GM21526 (cell line): ENCODE data around the gene ACACA.
"Not testable (repeated sequence)": the region's sequence is repeated elsewhere in the genome, so short reads cannot be mapped to it uniquely, and the experiment has no call there.

ENCODE experiments used
- ATAC-seq: cut with Tn5 transposase; IDR thresholded peaks from one replicate; pipeline ENCODE4 v1.9.1; 2021; ENCODE audit warnings: moderate library complexity; ENCODE audit not compliant: unreplicated experiment, low FRiP score

ACACA gene

DNA sequence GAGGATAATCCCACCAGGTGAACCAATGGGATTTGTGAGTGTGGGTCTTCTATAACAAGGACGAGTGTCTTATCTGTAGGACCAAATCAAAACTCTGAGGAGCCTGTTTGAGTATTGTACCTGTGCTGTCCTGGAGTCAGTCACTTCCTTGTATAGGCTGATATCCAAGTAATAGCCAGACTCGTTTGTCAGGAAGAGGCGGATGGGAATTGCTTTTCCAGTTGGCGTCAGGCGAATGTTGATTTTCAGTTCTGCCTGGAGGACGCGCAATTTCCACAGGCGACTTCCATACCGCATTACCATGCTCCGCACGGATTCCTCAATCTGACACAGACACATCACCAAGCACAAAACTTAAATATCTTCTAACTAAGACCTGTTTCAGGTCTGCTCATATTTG lies 218.5 kb downstream of the ACACA start:
- no peak for ATAC-seq

DNA sequence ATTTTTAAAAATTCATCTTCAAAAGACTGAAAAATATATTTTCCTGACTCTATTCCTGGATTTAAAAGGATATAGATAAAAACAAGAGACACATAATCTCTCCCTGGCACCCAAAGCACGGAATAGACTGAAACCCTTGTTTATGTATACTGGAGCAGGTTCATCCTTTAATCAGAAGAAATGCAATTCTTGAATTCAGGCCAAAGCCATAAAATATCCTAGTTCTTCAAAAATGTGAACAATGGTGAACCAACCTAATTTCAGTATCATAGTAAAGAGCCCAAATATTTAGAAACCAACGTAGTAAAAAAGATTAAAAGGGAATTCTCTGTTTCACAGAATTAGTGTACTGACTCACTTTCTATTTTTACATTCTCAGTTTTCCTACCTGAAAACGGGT lies 219.4 kb downstream of the ACACA start:
- ATAC-seq, result no peak

DNA sequence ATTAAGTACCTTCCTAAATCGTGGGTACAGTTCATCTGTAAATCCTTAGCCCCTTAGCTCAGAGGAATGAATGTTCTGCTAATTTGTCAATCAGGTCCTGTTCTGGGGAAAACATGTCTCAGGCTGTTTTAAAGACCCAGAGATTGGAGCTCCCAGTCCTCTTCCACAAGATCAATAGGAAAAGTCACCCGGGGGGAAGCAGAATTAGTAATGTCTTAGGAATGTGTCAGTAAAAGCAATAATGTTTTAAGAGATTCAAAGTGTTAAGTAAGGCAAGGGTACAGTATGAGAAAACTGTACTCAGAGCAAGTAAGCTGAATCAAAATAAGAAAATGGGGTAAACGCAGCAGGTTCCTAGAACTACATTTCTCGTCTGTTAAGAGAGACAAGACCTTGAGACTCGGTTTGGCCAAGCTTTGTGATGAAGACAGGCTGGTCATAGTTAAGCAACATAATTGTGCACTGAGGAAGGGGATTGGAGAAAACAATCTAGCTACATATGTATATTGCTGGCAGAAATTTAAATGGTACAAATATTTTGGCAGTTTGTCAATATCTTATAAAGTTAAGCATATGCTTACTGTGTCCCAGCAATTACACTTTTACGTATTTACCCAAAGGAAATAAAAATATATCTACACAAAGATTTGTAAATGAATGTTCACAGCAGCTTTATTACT lies 223.7 kb downstream of the ACACA start:
- ATAC-seq, result no peak

DNA sequence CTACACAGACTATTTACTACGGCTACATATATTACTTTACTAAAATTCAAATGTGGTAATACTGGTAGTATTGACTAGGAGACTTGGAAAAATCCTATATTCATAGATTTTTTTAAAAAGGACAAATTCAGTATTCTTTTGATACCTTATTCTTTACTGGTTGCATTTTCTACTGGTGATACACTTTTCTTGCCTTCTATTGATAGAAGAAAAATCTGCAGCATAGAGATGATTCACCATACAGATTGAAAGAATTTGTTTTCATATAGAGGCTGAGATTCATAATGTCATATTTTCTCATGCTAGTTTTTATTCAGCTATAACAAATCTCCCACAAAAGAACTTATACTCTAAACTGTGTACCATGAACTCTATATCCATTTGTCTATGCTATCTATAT lies 226.3 kb downstream of the ACACA start:
- ATAC-seq, result no peak

DNA sequence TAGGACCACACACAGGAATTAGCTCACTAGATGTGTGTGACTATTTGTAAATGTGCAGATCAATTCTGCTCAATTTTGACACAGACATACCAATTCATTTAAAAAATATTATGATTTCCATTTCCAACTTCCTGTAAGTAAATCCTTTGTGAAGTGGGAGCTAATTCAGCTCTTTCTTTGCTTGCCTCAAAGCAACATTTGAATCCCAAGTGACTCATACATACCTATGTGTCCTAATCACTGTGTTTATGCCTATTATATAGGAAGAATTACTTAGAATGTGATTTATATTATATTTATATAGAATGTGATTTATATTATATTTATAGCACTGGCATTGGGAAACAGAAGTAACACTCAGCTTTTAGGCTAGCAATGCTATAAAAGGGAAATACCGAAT lies 226.7 kb downstream of the ACACA start:
- no peak for ATAC-seq

DNA sequence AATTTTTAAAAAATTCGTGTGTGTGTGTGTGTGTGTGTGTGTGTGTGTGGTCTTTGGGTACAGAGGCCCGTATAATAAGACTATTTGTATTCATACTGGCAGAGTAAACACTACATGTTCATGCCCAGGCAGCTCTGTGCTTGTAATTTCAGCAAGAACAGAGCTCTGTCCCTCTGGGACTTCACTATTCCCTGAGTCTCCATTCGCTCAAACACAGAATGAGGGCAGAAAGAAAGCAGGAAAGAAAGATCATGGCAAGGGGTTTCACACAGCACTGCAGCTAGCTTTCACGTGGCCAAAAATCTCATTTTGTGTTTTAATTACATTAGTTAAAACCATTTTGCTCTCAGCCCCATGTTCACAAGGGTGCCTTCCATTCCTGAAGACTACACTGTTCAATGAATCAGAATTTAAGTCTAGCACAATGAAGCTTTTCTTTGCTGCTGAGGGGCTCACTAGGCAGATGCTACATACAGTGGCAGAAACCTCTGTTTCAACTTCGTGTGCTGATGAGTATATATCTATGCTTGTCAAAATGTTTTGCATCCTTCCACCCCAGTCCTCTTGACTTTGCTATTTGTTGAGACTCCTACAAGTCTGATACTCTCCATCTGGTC lies 229.3 kb downstream of the ACACA start:
- no peak for ATAC-seq

DNA sequence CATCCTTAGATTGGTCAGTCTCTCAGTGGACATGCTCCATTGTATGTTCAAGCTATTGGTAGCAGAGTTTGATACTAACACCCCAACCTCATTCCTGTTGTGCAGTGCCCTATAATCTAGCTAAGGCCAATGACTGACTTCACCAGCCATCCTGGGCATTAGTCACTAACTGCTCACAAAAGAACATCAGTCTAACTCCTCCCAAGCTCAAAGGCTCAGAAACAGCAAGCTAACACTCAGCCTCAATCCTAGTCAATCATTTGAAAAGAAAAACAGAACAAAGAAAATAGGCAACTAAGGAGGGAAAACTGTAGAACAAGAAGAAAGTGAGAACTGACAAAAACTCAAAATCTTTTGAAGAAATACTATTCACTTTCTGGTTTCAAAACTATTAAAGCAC lies 229.9 kb downstream of the ACACA start:
- ATAC-seq, result no peak

DNA sequence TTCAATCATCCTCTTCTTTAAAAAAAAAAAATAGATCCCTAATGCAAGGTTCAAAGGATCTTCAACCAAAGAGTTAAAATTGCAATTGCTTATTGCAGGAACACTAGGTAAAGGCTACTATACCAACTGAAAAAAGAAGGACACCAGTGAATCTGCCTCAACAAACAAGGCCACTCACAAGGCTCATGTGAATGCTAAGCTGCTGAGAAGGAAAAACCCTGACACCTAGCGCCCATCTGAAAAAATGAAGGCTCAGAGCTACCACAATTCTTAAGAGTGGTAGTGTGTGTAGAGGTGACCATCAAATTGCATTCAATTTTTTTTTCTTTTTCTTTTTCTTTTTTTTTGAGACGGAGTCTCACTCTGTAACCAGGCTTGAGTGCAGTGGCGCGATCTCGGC lies 232.4 kb downstream of the ACACA start:
- no peak for ATAC-seq

DNA sequence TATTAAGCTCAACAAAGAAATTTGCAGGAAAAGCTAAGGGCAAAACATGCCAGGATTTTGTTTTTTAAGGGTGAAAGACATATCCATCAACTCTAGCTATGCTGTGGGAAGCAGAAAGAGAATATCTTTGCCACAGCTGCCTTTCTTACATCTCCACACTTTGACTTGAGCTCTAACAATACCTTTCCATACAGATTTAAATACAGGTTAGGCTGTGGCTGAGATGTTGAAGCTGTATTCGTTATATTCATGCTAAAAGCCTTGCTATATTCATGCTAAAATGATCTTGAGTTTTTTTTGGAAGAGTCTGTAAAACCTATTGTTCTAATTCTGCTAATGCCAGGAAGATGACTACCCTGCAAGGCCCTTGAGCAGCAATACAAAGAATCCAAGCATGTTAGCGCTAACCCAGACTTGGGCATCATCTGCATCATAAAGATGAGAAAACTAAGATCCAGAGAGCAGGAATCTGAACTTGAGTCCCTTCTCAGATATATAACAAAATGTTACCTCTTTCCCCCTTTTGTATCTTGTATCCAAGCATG lies 235.7 kb downstream of the ACACA start:
- ATAC-seq, result no peak

DNA sequence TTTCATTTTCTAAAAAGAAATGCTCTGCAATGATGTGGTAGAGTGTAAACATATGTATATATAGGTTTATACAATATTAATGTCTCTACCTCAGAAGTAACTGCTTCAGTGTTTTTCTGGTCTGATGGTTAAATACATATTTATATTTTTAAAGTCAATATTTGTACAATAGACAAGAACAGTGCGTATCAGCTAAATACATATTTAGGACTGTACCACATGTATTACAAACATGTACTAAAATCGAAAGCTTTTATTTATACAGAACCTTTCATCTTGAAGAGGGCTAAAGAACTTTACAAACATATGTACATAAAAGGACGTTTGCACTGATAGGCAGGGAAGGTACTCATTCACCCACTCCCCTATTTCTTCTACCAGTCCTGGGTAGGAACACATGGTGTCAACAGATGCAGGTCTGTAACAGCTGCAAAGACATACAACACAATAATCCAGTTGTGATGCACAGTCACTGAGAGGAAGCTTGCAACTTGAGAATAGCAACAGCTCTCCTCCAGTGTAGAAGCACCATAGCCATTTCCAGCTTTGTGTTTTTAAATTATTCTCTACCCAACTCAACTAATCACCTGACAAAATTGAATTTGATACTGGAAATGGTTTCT lies 237.8 kb downstream of the ACACA start:
- ATAC-seq, result no peak

DNA sequence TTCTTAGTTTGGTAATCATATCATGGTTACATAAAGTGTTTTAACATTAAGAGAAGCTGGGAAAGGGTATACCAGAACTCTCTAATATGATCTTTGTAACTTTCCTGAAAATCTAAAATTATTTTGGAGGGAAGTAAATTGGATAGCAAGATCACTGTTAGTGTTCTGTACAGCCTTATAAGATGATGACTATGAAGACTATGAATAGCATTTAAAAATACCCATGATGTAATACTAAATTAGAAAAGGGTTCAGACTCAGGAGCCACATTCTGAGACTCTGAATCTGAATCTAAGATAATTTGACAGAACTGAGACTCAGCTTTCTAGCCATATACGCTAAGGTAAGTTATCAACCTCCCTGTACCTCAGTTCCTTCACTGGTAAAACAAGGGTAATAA lies 238.9 kb downstream of the ACACA start:
- no peak for ATAC-seq

DNA sequence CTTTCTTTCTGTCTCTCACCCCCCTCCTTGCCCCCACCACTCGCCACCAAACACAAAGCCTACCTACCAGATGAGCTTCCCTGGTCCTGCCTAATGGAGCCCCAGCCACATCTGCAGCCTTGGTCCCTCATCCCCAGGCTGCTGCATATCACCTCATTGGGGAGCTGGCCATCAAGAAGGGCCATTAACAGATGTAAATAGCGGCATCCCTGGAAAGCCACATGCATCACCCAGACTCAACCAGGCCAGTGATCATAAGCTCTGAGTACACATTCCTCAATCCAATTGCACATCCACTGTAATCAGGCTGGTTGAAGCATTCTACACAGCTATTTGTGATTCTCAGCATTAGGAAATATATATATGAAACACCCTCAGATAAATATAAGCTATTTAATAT lies 242.6 kb downstream of the ACACA start:
- no peak for ATAC-seq

DNA sequence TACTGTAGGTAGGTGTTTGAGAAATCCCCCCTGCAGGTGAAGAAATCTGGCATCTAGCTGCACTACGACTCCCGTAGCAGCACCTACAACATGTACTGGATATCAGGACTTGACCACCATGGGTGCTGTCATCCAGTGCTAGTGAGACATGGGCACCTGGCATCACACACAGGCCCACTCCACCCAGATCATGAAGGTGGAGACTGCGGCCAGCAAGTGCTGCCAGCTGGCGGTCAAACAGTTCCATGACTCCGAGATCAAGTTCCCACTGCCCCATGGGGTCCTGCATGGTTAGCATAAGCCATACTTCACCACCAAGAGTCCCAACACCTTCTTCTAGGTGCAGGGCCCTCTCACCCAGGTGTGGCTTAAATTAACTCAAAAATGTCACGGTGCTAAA lies 243.8 kb downstream of the ACACA start:
- no peak for ATAC-seq

DNA sequence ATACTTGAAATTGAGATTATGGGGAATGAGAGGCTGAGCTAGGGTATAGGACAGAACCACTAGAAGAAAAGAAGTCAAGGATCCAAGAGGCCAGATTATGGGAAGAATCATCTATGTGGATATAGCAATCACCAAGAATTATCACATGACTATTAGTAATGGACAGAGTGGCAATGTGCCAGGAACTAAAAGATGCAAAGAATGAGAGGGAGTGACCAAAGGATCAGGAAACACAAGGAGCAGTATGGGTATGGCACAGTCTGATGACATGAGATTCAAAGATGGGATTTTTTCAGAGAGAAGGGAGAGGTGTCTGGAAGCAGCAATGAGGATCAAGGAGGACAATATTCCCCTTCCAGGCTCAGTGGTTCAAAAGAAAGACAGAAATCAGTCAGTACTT lies 245.7 kb downstream of the ACACA start:
- no peak for ATAC-seq

DNA sequence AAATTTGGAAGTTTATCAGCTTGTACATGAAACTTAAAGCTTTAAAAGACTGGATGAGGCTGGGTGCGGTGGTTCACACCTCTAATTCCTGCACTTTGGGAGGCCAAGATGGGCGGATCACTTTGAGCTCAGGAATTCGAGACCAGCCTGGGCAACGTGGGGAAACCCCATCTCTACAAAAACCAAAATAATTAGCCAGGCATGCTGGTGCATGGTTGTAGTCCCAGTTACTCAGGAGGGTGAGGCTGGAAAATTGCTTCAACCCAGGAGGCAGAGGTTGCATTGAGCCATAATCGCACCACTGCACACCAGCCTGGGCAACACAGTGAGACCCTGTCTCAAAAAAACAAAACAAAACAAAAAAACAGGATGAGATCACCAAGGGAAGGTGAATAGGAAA lies 248.3 kb downstream of the ACACA start:
- no peak for ATAC-seq

DNA sequence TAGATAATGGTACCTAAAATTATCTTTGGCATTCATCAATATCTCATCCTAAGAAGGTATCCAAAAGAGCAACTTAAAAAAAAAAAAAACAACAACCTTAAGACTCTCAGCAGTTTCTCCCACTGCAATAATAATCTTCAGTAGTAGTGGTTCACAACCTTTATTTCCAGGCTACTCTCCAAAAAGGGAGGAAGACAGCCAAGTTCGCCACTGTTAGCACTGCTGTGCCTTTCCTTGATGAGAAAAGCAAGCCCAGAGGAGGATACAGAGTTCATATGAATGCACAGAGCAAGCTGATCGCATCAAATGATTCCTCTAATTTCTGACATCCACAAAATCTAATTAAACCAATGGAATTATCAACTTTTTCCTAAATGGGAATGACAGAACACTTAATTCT lies 258.5 kb downstream of the ACACA start:
- ATAC-seq, result no peak

DNA sequence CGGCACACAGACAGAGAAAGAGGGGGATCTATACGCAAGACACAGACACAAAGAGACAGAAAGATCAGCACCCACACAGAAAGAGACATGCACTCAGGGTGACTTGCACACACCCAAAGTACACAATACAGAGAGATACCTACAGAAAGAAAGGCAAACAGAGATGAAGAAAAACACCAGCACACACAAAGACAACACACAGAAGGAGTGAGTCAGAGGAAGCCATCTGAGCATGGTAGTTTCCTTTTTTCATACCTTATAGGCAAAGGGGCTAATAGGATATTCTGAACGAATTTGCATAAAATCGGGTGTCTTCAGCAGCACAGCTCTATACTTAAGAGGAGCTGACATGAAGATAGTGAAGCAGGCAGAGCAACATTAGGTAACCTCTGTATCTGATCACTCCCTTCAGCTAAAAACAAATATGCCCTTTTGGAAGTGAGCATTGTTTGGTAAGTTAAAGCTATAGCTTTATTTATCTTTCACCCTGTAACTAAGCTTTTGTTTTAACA lies 259.3 kb downstream of the ACACA start:
- ATAC-seq, result peak; percentile 68

DNA sequence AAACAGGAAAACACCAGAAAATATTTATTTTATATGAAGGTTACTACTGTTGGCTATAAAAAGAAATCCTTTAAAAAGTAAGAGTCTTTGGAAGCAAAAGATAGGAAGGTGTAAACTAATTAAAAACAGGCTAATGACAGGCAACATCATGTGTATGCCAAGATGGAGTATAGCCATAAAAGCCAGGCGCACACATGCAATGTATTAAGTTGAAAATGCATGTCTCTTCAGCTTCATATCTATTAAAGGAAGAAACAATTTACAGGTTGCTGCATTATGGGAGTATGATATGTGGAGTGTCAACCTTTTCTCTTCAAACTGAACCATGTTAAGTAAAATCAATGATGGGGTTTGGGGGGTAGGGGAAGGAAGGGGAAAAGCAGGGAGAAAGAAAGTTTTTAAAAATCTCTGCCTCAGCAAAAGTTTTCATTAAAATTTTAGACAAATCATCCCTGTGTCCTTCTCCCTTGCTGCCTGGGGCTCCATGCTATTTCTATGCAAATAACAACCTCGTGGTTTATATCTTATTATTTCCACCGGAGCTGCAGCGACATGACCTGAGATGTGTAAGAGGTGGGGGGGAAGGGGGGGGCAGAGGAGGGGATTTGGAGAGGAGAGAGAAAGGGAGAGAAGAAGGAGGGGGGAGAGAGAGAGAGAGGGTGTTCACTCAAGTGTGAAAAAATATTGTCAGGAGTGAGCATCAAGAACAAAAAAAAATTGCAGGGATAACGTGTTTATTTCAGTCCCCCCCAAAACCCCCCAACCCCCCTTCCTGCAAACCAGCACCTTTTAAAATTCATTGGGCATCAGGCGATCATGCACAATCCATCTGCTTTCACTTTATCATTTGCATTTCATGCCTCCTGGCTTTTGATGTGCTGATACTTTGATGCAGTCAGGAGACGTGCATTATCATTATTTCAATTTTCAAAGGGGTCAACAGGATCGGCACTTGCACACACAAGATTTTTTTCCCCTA lies 260.3 kb downstream of the ACACA start:
- no peak for ATAC-seq

DNA sequence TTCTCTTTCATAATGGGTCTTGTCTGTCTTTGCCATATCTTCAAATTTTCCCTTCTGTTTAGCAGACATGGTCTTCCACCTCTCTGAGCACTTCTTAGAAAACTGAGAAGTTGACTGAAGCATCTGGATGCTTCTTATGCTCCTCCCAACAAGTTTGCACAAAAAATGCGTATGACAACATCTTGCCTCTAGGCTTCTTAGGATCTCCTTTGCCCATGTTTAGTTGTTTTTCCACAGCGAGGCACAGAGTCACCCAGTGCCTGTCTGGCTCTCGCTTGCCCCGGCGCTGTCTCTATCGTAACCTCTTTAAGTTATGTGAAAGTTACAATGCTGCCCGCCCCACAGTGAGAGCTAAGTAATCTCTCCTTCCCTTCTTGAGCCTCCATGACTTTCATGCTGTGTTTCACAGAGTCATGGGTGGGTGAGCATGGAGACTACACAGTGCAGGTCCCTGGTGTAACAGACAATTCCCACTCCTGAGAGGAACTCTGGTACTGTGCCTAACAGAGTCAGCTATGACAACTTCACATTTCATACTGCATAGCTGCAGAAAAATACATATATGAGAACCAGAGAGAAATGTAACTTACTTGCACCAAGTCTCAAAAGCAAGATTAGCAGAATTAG lies 262.4 kb downstream of the ACACA start:
- no peak for ATAC-seq

DNA sequence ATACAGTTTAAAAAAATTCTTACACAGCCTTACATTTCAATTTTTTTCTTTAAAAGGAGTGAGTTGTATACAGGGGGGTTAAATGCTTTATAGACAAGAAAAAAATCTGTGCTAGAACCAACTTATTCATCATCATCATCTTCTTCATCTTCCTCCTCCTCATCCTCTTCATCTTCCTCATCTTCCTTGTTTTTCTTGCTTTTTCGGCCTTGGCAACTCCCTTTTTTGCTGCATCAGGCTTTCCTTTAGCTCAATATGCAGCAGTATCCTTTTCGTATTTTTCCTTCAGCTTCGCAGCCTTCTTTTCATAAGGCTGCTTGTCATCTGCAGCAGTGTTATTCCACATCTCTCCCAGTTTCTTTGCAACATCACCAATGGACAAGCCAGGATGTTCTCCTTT lies 263.1 kb downstream of the ACACA start:
- ATAC-seq, result not testable (repeated sequence)
